Skin of body (tissue), 2 donors: Measurements from ENCODE around the gene IQSEC3. TPM values are rescaled to one million over a fixed set of nuclear protein-coding genes. Genes with fewer than 3 reads are reported as not detected.

ENCODE experiments used
- DNase-seq: peaks from one replicate; lab custom pipeline; 2025; lab: John Stamatoyannopoulos, UW
- total RNA-seq: library from RNA; depleted of rRNA; stranded (reverse); fragments of >200 nt; gene quantifications from one replicate; pipeline ENCODE4 v1.2.3, GENCODE V29; 2014

The IQSEC3 gene
- total RNA-seq, 1 donor from 2014 or later = 2.5 TPM

- DNase-seq = no peak
These were observed 96.1 kb downstream of the IQSEC3 start for GRCh38 chr12:162467-163307.

GRCh38 chr12:163406-163986 is 96.9 kb downstream of the IQSEC3 start:
- no peak for DNase-seq

DNA sequence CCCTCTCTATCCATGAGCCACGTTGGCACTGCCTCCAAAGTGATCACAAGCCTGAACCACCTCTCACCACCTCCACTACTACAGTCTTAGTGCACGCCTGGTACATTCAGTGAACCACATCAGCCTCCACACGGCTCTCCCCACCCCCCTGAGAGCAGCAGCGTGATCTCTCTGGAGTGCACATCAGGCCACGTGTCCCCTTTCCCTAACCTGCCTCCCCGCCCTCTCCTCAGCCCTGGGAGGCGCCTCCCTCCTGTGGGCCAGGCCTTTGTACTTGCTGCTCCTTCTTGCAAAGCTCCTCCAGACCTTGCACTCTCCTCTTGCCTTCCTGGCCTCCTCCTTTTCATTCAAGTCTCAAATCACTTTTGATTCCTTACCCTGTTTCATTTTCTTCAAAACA is 97.6 kb downstream of the IQSEC3 start:
- DNase-seq = no peak

DNA sequence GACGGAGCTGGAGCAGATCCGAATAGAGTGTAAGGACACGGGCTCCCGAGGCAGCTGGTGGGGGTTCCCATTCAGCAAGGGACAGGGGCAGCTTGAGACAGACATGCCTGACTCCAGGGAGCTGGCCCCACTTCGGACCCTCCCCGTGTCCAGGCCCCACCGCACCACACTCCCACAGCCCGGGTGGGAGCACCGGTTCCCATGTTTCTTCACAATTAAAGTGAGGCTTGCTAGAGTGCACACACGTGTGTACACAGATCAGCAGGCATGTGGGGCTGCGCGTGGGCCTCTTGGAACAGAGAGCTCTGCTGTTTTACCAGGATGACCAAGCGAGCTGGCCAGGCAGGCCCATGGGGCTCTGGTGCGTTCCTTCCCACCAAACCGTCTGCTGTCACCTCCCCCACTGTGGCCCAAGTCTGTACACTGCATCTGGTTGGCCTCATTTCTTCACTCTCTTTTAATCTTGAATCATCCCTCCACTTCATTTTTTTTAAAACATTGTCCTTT is 99.3 kb downstream of the IQSEC3 start:
- no peak for DNase-seq

DNA sequence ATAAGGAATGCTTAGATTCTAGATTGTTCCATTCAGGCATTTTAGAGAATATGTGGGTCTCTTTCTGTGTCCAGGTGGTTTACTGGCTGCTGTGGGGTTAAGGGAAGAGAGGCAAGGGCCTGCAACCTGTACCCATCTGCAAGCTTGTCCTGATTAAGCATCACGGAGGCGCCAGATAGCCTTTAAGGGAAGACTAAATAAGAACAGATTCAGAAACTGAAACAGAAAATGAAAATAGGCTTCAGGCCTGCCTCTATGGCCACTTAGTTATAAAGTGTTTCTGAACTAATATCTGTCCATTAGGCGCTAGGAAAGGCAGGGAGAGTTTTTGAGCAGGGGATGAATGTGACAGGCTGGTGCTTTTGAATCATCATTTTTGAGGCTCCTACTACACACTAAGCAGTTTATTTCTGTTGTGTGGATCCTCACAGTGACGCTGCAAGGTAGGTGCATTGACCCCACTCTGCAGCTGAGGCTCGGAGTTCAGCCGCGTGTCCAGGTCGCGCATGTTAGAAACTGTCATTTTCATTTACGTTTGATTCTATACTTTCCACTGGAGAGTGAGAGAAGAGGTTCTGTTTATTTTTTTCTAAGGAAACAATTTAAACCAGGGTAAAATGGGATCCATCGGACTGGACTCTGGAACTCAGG is 100.0 kb downstream of the IQSEC3 start:
- no peak for DNase-seq

DNA sequence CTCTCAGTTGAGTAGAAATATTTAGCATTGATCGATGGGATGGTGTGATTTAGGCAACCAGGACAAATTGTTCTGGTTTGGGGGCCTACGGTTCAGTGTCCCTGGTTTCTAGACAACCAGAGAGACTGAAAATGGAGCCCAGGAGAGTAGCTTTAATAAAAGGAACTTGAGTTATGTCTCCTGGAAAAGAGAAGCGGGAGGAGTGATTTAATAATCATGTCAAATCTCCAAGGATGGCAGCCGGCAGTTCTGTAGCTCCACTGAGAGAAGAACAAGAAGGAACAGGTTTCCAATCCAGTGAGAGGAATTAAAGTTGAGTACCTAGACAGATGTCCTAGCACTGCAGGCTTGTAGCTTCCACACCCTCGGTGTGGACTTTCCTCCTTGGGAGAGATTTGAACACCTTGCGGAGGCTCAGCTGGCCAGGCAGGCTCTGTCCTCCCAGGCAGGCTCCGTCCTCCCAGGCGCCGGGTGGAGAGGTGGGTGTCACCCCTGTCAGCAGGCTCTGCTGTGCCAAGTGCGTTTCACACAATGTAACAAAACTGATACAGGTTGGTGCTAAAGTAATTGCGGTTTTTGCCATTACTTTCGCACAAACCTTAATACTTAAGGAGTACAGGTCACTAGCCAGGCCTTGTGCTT is 101.5 kb downstream of the IQSEC3 start:
- no peak for DNase-seq

- DNase-seq = no peak
These were observed 102.4 kb downstream of the IQSEC3 start for GRCh38 chr12:168763-169525.

- DNase-seq = no peak
These were observed 103.2 kb downstream of the IQSEC3 start for GRCh38 chr12:169528-170370.

- no peak for DNase-seq
These were observed 104.0 kb downstream of the IQSEC3 start for GRCh38 chr12:170371-171225.

DNA sequence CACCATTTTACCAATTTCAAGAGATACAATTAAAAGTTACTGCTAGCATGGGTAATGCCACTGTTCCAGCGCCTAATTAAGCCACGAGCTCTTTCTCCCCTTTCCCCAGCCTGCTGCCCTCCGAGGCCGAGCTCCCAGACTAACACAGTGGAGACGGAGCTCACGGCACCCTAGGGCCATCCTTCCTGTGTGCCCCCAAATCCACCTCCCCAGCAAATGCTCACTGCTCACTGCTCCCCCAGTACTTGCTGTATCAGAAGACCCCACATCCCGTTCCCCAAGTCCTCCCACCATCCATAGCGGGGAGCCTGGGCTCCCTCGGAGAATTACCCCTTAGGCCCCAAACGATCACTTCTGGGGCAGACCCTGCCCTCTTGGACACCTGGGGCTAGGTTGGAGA is 104.7 kb downstream of the IQSEC3 start:
- no peak for DNase-seq

- DNase-seq = no peak
These were observed 105.4 kb downstream of the IQSEC3 start for GRCh38 chr12:171743-172676.

GRCh38 chr12:172732-173161 is 106.2 kb downstream of the IQSEC3 start:
- no peak for DNase-seq

- no peak for DNase-seq
These were observed 107.6 kb downstream of the IQSEC3 start for GRCh38 chr12:174124-174523.

DNA sequence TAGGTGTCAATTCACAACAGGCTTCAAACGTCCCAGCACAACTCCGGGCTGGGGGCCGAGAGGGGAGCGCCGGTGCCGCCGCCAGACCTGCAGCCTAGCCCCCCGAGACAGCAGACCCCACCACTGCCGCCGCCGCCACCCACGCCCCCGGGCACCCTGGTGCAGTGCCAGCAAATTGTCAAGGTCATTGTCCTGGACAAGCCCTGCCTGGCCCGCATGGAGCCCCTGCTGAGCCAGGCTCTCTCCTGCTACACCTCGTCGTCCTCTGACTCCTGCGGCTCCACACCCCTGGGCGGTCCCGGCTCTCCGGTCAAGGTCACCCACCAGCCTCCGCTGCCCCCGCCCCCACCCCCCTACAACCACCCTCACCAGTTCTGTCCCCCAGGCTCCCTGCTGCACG is 108.0 kb downstream of the IQSEC3 start:
- no peak for DNase-seq

GRCh38 chr12:175250-175649 is 108.7 kb downstream of the IQSEC3 start:
- no peak for DNase-seq

DNA sequence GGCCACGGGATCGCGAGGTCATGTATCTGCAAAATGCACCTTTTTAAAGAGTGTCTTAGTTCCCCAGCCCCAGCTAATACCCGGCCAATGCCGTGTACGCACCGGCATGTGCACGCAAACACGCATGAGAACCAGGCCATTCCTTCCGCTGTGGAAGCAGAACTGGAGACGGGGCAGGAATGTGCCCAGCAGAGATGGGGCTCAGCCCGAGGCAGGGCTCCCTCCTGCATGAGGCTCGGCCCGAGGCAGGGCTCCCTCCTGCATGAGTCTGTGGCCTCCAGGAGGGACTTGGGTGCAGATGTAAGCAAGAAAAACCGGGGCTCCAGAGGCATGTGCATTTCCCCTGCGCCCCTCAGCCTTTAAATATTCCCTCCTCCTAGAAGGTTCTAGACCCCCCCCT is 109.2 kb downstream of the IQSEC3 start:
- no peak for DNase-seq

GRCh38 chr12:176321-177181 is 110.0 kb downstream of the IQSEC3 start:
- no peak for DNase-seq
